Smooth muscle cell (in vitro differentiated cells): Measurements from ENCODE around the gene SSBP2. TPM values are rescaled to one million over a fixed set of nuclear protein-coding genes. Genes with fewer than 3 reads are reported as not detected.

ENCODE experiments used
- DNase-seq: peaks from one replicate; lab custom pipeline; 2025; ENCODE audit not compliant: unreplicated experiment; lab: John Stamatoyannopoulos, UW
- H2AFZ ChIP-seq: fragments of 200-600 bp; sonication (generic); 2 replicates; pipeline ENCODE4 v1.6.0; 2016; ENCODE audit warnings: antibody characterized with exemption, low read depth, mild to moderate bottlenecking
- H3F3A ChIP-seq: fragments of 200-600 bp; sonication (generic); 2 replicates; pipeline ENCODE4 v1.6.0; 2017; ENCODE audit warnings: antibody characterized with exemption, low read depth
- H3K27ac ChIP-seq: fragments of 200-600 bp; sonication (generic); 2 replicates; pipeline ENCODE4 v1.5.1; 2016; ENCODE audit warnings: low read depth, mild to moderate bottlenecking
- H3K27me3 ChIP-seq: fragments of 200-600 bp; sonication (generic); 2 replicates; pipeline ENCODE4 v1.6.1; 2016; ENCODE audit warnings: low read depth, mild to moderate bottlenecking
- H3K36me3 ChIP-seq: fragments of 200-600 bp; sonication (generic); 2 replicates; pipeline ENCODE4 v1.5.1; 2016; ENCODE audit warnings: low read depth
- H3K4me1 ChIP-seq: fragments of 200-600 bp; sonication (generic); 2 replicates; pipeline ENCODE4 v1.5.1; 2016; ENCODE audit warnings: low read depth
- H3K4me2 ChIP-seq: fragments of 200-600 bp; sonication (generic); 2 replicates; pipeline ENCODE4 v1.6.0; 2016; ENCODE audit warnings: mild to moderate bottlenecking
- H3K4me3 ChIP-seq: fragments of 200-600 bp; sonication (generic); 2 replicates; pipeline ENCODE4 v1.5.1; 2016; ENCODE audit warnings: mild to moderate bottlenecking
- H3K79me2 ChIP-seq: fragments of 200-600 bp; sonication (generic); 2 replicates; pipeline ENCODE4 v1.6.0; 2016; ENCODE audit warnings: low read depth, mild to moderate bottlenecking
- H3K9ac ChIP-seq: fragments of 200-600 bp; sonication (generic); 2 replicates; pipeline ENCODE4 v1.6.0; 2016; ENCODE audit warnings: low read depth
- H3K9me3 ChIP-seq: fragments of 200-600 bp; sonication (generic); replicated peaks from 2 replicates; pipeline ENCODE4 v1.5.1; 2016; ENCODE audit warnings: low read depth
- H4K20me1 ChIP-seq: fragments of 200-600 bp; sonication (generic); 2 replicates; pipeline ENCODE4 v1.6.0; 2016; ENCODE audit warnings: low read depth
- WGBS: methylation state at CpG from one replicate; pipeline ENCODE4 v1.1.7; 2016; ENCODE audit warnings: low lambda C conversion rate; 5-methylcytosine and 5-hydroxymethylcytosine counted together
- polyA plus RNA-seq: library from polyadenylated mRNA; unstranded; fragments of >200 nt; fragmentation: Nextera tagmentation; extraction: Ambion mirVana; gene quantifications from 2 replicates; pipeline ENCODE4 v1.2.1, GENCODE V29; 2016
- total RNA-seq: library from RNA; depleted of rRNA; stranded (reverse); fragments of >200 nt; gene quantifications from 2 replicates; pipeline ENCODE4 v1.2.3, GENCODE V29; 2014
- TF ChIP-seq, protein P1 (sequence below): fragments of 200-600 bp; sonication (generic); IDR thresholded peaks from 2 replicates; pipeline ENCODE4 v1.5.1; 2017; ENCODE audit warnings: borderline replicate concordance, mild to moderate bottlenecking, antibody characterized with exemption; ENCODE audit not compliant: insufficient read depth, poor library complexity, severe bottlenecking

The SSBP2 gene
- total and polyA plus RNA-seq, 2 experiments from 2014 or later = 44.0 to 48.0 TPM

DNA sequence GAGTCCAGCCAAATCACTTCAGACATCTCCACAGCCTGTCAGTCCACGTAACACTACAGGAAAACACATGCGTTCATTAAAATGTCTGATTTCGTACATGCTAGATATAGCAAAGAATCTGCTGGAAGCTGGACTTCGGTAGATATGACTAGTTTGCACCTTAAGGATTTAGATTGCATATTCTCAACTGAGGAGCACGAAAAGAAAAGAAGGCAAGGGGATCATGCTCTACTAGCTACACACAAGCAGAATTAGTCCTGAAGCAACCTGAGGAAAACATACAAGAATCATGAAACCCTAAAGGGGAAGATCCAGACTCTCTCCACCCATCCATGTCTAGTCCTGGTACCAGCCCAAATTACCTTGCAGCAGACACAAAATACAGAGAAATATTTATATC, 36.1 kb upstream of the SSBP2 start:
- Histone ChIP-seq H3K4me3 (no peak overlapping the region), H2AFZ (peak overlapping the region; percentile 86), H4K20me1 (no peaks in the 10 kb centered on the region), H3F3A (peaks cover 19% of the 10 kb centered on the region), H3K27ac (peak overlapping the region; percentile 54), H3K79me2 (no peaks in the 10 kb centered on the region), H3K9ac (no peak overlapping the region), H3K9me3 (no peaks in the 10 kb centered on the region), H3K4me2 (peak overlapping the region; percentile 75), H3K36me3 (no peaks in the 10 kb centered on the region), H3K27me3 (no peaks in the 10 kb centered on the region), H3K4me1 (peaks cover 23% of the 10 kb centered on the region)
- DNase-seq = no peak
- TF ChIP-seq, protein P1, sequence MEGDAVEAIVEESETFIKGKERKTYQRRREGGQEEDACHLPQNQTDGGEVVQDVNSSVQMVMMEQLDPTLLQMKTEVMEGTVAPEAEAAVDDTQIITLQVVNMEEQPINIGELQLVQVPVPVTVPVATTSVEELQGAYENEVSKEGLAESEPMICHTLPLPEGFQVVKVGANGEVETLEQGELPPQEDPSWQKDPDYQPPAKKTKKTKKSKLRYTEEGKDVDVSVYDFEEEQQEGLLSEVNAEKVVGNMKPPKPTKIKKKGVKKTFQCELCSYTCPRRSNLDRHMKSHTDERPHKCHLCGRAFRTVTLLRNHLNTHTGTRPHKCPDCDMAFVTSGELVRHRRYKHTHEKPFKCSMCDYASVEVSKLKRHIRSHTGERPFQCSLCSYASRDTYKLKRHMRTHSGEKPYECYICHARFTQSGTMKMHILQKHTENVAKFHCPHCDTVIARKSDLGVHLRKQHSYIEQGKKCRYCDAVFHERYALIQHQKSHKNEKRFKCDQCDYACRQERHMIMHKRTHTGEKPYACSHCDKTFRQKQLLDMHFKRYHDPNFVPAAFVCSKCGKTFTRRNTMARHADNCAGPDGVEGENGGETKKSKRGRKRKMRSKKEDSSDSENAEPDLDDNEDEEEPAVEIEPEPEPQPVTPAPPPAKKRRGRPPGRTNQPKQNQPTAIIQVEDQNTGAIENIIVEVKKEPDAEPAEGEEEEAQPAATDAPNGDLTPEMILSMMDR = no peak
- 76% methylated on average over 5 of the region's 5 CpGs for WGBS

DNA sequence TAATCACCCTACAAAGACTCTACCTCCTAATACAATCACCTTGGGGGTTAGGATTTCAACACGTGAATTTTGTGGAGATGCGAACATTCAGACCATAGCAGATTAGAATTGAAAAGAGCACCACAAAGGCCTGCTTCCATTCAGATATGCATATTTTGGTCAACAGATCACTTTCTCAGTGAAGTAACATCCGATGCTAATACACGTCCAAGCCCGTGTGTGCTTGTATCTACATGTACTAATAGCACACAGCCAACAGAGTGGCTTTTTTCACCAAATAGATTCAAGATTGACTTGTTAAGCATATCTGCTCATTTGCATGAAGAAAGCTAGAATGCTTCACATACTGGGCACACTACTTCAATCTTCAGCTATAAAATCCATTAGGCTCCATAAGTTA, 35.6 kb upstream of the SSBP2 start:
- H2AFZ ChIP-seq = peak overlapping the region; percentile 86
- no peaks in the 10 kb centered on the region for H3K9me3 ChIP-seq
- H3K4me3 ChIP-seq = no peak overlapping the region
- peak overlapping the region; percentile 75 for H3K4me2 ChIP-seq
- no peaks in the 10 kb centered on the region for H4K20me1 ChIP-seq
- H3F3A ChIP-seq = peaks cover 19% of the 10 kb centered on the region
- DNase-seq = no peak
- TF ChIP-seq, protein P1 = no peak
- 73% methylated on average over 5 of the region's 5 CpGs for WGBS
- no peaks in the 10 kb centered on the region for H3K36me3 ChIP-seq
- peak overlapping the region; percentile 54 for H3K27ac ChIP-seq
- no peaks in the 10 kb centered on the region for H3K79me2 ChIP-seq
- H3K9ac ChIP-seq = no peak overlapping the region
- peaks cover 23% of the 10 kb centered on the region for H3K4me1 ChIP-seq
- no peaks in the 10 kb centered on the region for H3K27me3 ChIP-seq

DNA sequence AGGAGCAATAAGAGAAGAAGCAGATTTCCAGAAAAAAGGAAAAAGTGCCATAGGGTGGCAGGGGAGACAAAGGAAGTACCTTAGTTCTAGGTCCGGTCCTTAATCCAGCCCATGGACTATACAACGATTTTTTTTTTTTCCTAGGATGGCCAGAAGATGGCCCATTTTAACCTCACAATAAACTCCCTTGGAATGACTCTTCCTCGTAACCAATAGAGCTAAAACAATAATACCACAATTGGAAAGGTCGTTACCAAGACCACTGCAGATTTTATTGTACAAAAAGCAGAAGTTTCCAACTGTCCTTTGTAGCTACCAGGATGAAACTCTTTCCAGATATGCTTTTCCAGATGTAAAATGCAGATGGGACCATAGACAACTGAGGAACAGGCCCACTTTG, 34.4 kb upstream of the SSBP2 start:
- no peak overlapping the region for H2AFZ ChIP-seq
- WGBS = 91% methylated on average over 4 of the region's 4 CpGs

DNA sequence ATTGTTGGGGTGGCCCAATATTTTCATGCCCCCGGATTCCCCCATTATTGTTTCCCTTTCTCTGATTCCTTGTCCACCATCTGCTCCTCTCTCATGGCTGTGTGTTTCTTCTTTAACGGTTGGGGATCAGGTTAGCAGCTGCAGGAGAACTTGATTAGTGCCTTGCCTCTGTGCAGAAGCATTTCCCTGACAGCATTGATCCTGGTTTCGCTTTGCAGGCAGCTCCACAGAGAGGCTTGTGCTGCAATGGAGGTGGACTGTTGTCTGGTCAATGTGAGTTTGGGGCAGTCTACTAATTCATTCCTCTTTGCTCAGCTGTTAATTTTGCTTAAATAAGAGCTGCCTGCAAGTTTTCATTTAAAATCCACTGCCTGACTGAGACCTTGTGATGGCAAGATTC, 32.5 kb upstream of the SSBP2 start:
- peaks cover 14% of the 10 kb centered on the region for H3F3A ChIP-seq
- no peak overlapping the region for H3K4me2 ChIP-seq
- no peaks in the 10 kb centered on the region for H3K79me2 ChIP-seq
- H3K36me3 ChIP-seq = no peaks in the 10 kb centered on the region
- no peaks in the 10 kb centered on the region for H3K9me3 ChIP-seq
- H3K27ac ChIP-seq = no peak overlapping the region
- no peaks in the 10 kb centered on the region for H3K27me3 ChIP-seq
- peaks cover 19% of the 10 kb centered on the region for H3K4me1 ChIP-seq
- H3K4me3 ChIP-seq = no peak overlapping the region
- DNase-seq = no peak
- no peak overlapping the region for H2AFZ ChIP-seq
- TF ChIP-seq, protein P1 = no peak
- 75% methylated on average over 3 of the region's 3 CpGs for WGBS
- no peak overlapping the region for H3K9ac ChIP-seq
- no peaks in the 10 kb centered on the region for H4K20me1 ChIP-seq

More for the DNA sequence above, 34.4 kb upstream of the SSBP2 start:
- H3K27me3 ChIP-seq = no peaks in the 10 kb centered on the region
- H3K4me3 ChIP-seq = no peak overlapping the region
- H3K79me2 ChIP-seq = no peaks in the 10 kb centered on the region
- no peaks in the 10 kb centered on the region for H3K36me3 ChIP-seq
- no peak overlapping the region for H3K9ac ChIP-seq
- H3K4me2 ChIP-seq = no peak overlapping the region
- peaks cover 19% of the 10 kb centered on the region for H3F3A ChIP-seq
- DNase-seq = no peak
- no peaks in the 10 kb centered on the region for H3K9me3 ChIP-seq
- peaks cover 23% of the 10 kb centered on the region for H3K4me1 ChIP-seq
- TF ChIP-seq, protein P1 = no peak
- H3K27ac ChIP-seq = no peak overlapping the region
- no peaks in the 10 kb centered on the region for H4K20me1 ChIP-seq
